Colonic mucosa (tissue), 4 donors: Measurements from ENCODE around the gene TENT5C. TPM values are rescaled to one million over a fixed set of nuclear protein-coding genes. Genes with fewer than 3 reads are reported as not detected.

ENCODE experiments used
- DNase-seq: peaks from one replicate; pipeline ENCODE4 v3.0.0-alpha.2; 2020
- H3K27ac ChIP-seq: fragments of 200-600 bp; one replicate; pipeline ENCODE4 v1.8.0; 2021
- H3K27me3 ChIP-seq: fragments of 200-600 bp; one replicate; pipeline ENCODE4 v1.8.0; 2021
- H3K36me3 ChIP-seq: fragments of 200-600 bp; one replicate; pipeline ENCODE4 v1.8.0; 2021
- H3K4me1 ChIP-seq: fragments of 200-600 bp; one replicate; pipeline ENCODE4 v1.8.0; 2021; ENCODE audit warnings: mild to moderate bottlenecking
- H3K4me3 ChIP-seq: fragments of 200-600 bp; one replicate; pipeline ENCODE4 v1.8.0; 2021
- H3K9ac ChIP-seq, 2 donors: one replicate each; pipeline ENCODE4 v1.7.0; 2013; ENCODE audit warnings: control low read depth in 2 of 2, low read depth in 2 of 2, low read length in 2 of 2
- H3K9me3 ChIP-seq: fragments of 200-600 bp; one replicate; pipeline ENCODE4 v1.8.0; 2021
- CTCF ChIP-seq: fragments of 200-600 bp; IDR thresholded peaks from one replicate; pipeline ENCODE4 v1.8.0; 2022; ENCODE audit warnings: antibody characterized with exemption, mild to moderate bottlenecking
- intact Hi-C: fragments of 100-400 bp; cut with DNase I; formaldehyde crosslinking; loops from one replicate; pipeline ENCODE4 v1.14.1; 2022
- total RNA-seq, 2 donors: library from RNA; stranded (reverse); fragmentation: NEBNext Ultra II Directional in 1 of 2; extraction: Animal tissue kit (Norgen Biotek cat#: 25700) in 1 of 2; gene quantifications; one replicate each; pipeline ENCODE4 v1.2.1, GENCODE V29; 2021
- donor health status: healthy.
- donor health status: DM: no; HTN: no; CAD: no.
- donor health status: DM: no; HTN: no; CAD: no.

Gene TENT5C
- total RNA-seq, 2 donors from 2014 or later = 40.7 to 58.5 TPM

GRCh38 chr1:117660271-117660965, 54.6 kb downstream of the TENT5C start:
- Histone ChIP-seq H3K27me3 (no peaks in the 10 kb centered on the region), H3K4me1 (peaks cover 5% of the 10 kb centered on the region), H3K36me3 (no peaks in the 10 kb centered on the region), H3K9ac (no peak overlapping the region), H3K27ac (no peak overlapping the region), H3K9me3 (no peaks in the 10 kb centered on the region), H3K4me3 (no peak overlapping the region)
- no peak for DNase-seq
- intact Hi-C loops = loop anchor here (10.0 kb wide), 1 partner anchor 46 kb away; no protein-coding TSS in a partner anchor
- no peak for TF ChIP-seq CTCF

- Histone ChIP-seq H3K27ac (no peak overlapping the region), H3K9me3 (no peaks in the 10 kb centered on the region), H3K27me3 (no peaks in the 10 kb centered on the region), H3K4me3 (no peak overlapping the region), H3K4me1 (peaks cover 5% of the 10 kb centered on the region), H3K36me3 (no peaks in the 10 kb centered on the region), H3K9ac (no peak overlapping the region)
- no peak for DNase-seq
- no peak for TF ChIP-seq CTCF
- intact Hi-C loops = loop anchor here (10.0 kb wide), 1 partner anchor 46 kb away; no protein-coding TSS in a partner anchor
Observed at GRCh38 chr1:117661027-117661426, 55.2 kb downstream of the TENT5C start.

GRCh38 chr1:117662667-117663066, 56.8 kb downstream of the TENT5C start:
- Histone ChIP-seq H3K27ac (no peak overlapping the region), H3K9ac (no peak overlapping the region), H3K36me3 (no peaks in the 10 kb centered on the region), H3K27me3 (no peaks in the 10 kb centered on the region), H3K4me1 (peaks cover 5% of the 10 kb centered on the region), H3K9me3 (no peaks in the 10 kb centered on the region), H3K4me3 (no peak overlapping the region)
- TF ChIP-seq CTCF = no peak
- DNase-seq = no peak
- intact Hi-C loops = loop anchor here (10.0 kb wide), 1 partner anchor 48 kb away; no protein-coding TSS in a partner anchor

GRCh38 chr1:117663156-117663902, 57.5 kb downstream of the TENT5C start:
- Histone ChIP-seq H3K27me3 (no peaks in the 10 kb centered on the region), H3K4me1 (peaks cover 5% of the 10 kb centered on the region), H3K27ac (peak overlapping the region; percentile 26), H3K9me3 (no peaks in the 10 kb centered on the region), H3K4me3 (no peak overlapping the region), H3K36me3 (no peaks in the 10 kb centered on the region), H3K9ac (no peak overlapping the region)
- intact Hi-C loops = loop anchor here (10.0 kb wide), 1 partner anchor 49 kb away; no protein-coding TSS in a partner anchor
- TF ChIP-seq CTCF = no peak
- DNase-seq = no peak

- Histone ChIP-seq H3K9me3 (no peaks in the 10 kb centered on the region), H3K4me3 (no peak overlapping the region), H3K36me3 (no peaks in the 10 kb centered on the region), H3K9ac (no peak overlapping the region), H3K4me1 (peaks cover 5% of the 10 kb centered on the region), H3K27ac (peak overlapping the region; percentile 26), H3K27me3 (no peaks in the 10 kb centered on the region)
- no peak for DNase-seq
- intact Hi-C loops = loop anchor here (10.0 kb wide), 1 partner anchor 50 kb away; no protein-coding TSS in a partner anchor
- TF ChIP-seq CTCF = no peak
Observed at GRCh38 chr1:117664314-117664713, 58.5 kb downstream of the TENT5C start.
